HepG2 (cell line): ENCODE results near the gene RUSC1. TPM values are rescaled to one million over a fixed set of nuclear protein-coding genes. Genes with fewer than 3 reads are reported as not detected.

Experiments used
- BORCS8-MEF2B ChIP-seq: sonication (generic); formaldehyde crosslinking; IDR thresholded peaks from 2 replicates; pipeline ENCODE4 v1.8.0; 2022; ENCODE audit warnings: mild to moderate bottlenecking, missing genetic modification reagents
- CAMTA2 ChIP-seq: sonication (generic); formaldehyde crosslinking; IDR thresholded peaks from 2 replicates; pipeline ENCODE4 v1.4.0; 2020; ENCODE audit warnings: mild to moderate bottlenecking, missing genetic modification reagents, borderline replicate concordance
- CENPT ChIP-seq: sonication (generic); formaldehyde crosslinking; IDR thresholded peaks from 2 replicates; pipeline ENCODE4 v1.8.0; 2022; ENCODE audit warnings: low read depth, mild to moderate bottlenecking, moderate library complexity, missing genetic modification reagents
- CHCHD3 ChIP-seq: sonication (generic); formaldehyde crosslinking; IDR thresholded peaks from 2 replicates; pipeline ENCODE4 v1.8.0; 2022; ENCODE audit warnings: mild to moderate bottlenecking, missing genetic modification reagents, moderate library complexity
- FUBP1 ChIP-seq: sonication (generic); formaldehyde crosslinking; IDR thresholded peaks from 2 replicates; pipeline ENCODE4 v1.5.1; 2020; ENCODE audit warnings: missing genetic modification reagents, mild to moderate bottlenecking, borderline replicate concordance
- HDAC2 ChIP-seq: sonication (generic); formaldehyde crosslinking; IDR thresholded peaks from 2 replicates; pipeline ENCODE4 v1.4.0; 2020; ENCODE audit warnings: missing genetic modification reagents
- HNRNPK ChIP-seq: fragments of 200-400 bp; formaldehyde crosslinking; IDR thresholded peaks from 2 replicates; pipeline ENCODE4 v1.6.1; 2018; ENCODE audit warnings: low read length, low read depth, moderate library complexity, mild to moderate bottlenecking; ENCODE audit not compliant: poor library complexity, severe bottlenecking
- IRF1 ChIP-seq: sonication (generic); formaldehyde crosslinking; IDR thresholded peaks from 2 replicates; pipeline ENCODE4 v1.4.0; 2020; ENCODE audit warnings: low read depth, mild to moderate bottlenecking, missing genetic modification reagents
- IRX3 ChIP-seq: sonication (generic); formaldehyde crosslinking; IDR thresholded peaks from 2 replicates; pipeline ENCODE4 v1.8.1; 2023; ENCODE audit warnings: mild to moderate bottlenecking, low read depth, missing genetic modification reagents, borderline replicate concordance
- MAX ChIP-seq: IDR thresholded peaks from 2 replicates; pipeline ENCODE4 v1.6.1; 2012; ENCODE audit warnings: inconsistent platforms
- MED13 ChIP-seq: sonication (generic); formaldehyde crosslinking; IDR thresholded peaks from 2 replicates; pipeline ENCODE4 v1.5.0; 2020; ENCODE audit warnings: missing genetic modification reagents
- NR2F1 ChIP-seq, 2 experiments: fragments of 450-650 bp in 1 of 2; formaldehyde crosslinking in 1 of 2; IDR thresholded peaks; 2 replicates each; pipeline versions ENCODE4 v1.5.0 to v1.6.1; 2016 to 2020; ENCODE audit warnings: mild to moderate bottlenecking in 1 of 2, missing compliant biosample characterization in 1 of 2, missing genetic modification reagents in 1 of 2, moderate library complexity in 1 of 2
- PCBP1 ChIP-seq: fragments of 200-400 bp; formaldehyde crosslinking; IDR thresholded peaks from 2 replicates; pipeline ENCODE4 v1.6.1; 2017; ENCODE audit warnings: mild to moderate bottlenecking, low read depth, low read length, borderline replicate concordance
- PHF21A ChIP-seq: sonication (generic); formaldehyde crosslinking; IDR thresholded peaks from 2 replicates; pipeline ENCODE4 v1.5.0; 2020; ENCODE audit warnings: mild to moderate bottlenecking, missing genetic modification reagents
- SIX4 ChIP-seq: sonication (generic); formaldehyde crosslinking; IDR thresholded peaks from 2 replicates; pipeline ENCODE4 v1.4.0; 2020; ENCODE audit warnings: missing genetic modification reagents
- TFDP2 ChIP-seq: sonication (generic); formaldehyde crosslinking; IDR thresholded peaks from 2 replicates; pipeline ENCODE4 v1.4.0; 2020; ENCODE audit warnings: missing genetic modification reagents
- ZBTB7A ChIP-seq: sonication (generic); formaldehyde crosslinking; IDR thresholded peaks from 2 replicates; pipeline ENCODE4 v1.8.0; 2022; ENCODE audit warnings: mild to moderate bottlenecking, missing genetic modification reagents
- ZC3H13 ChIP-seq: sonication (generic); formaldehyde crosslinking; IDR thresholded peaks from 2 replicates; pipeline ENCODE4 v1.8.1; 2023; ENCODE audit warnings: mild to moderate bottlenecking, missing genetic modification reagents, moderate library complexity
- ZFP36L1 ChIP-seq: sonication (generic); formaldehyde crosslinking; IDR thresholded peaks from 2 replicates; pipeline ENCODE4 v1.8.0; 2022; ENCODE audit warnings: mild to moderate bottlenecking, missing genetic modification reagents, moderate library complexity
- ZNF225 ChIP-seq: sonication (generic); formaldehyde crosslinking; IDR thresholded peaks from 2 replicates; pipeline ENCODE4 v1.4.0; 2020; ENCODE audit warnings: mild to moderate bottlenecking, missing genetic modification reagents
- ZNF441 ChIP-seq: sonication (generic); formaldehyde crosslinking; IDR thresholded peaks from 2 replicates; pipeline ENCODE4 v1.7.0; 2021; ENCODE audit warnings: missing genetic modification reagents, borderline replicate concordance
- ZNF512B ChIP-seq: sonication (generic); formaldehyde crosslinking; IDR thresholded peaks from 2 replicates; pipeline ENCODE4 v1.5.1; 2020; ENCODE audit warnings: missing genetic modification reagents, mild to moderate bottlenecking, borderline replicate concordance
- ZNF776 ChIP-seq: sonication (generic); formaldehyde crosslinking; IDR thresholded peaks from 2 replicates; pipeline ENCODE4 v1.4.0; 2020; ENCODE audit warnings: mild to moderate bottlenecking, missing genetic modification reagents
- ZSCAN12 ChIP-seq: sonication (generic); formaldehyde crosslinking; IDR thresholded peaks from 2 replicates; pipeline ENCODE4 v1.9.0; 2021; ENCODE audit warnings: mild to moderate bottlenecking, missing genetic modification reagents
- polyA plus RNA-seq, 8 experiments: library from polyadenylated mRNA; depleted of rRNA in 3 of 8; stranded (reverse) in 7 of 8; unstranded in 1 of 8; fragments of >200 nt; fragmentation: Illumina TruSeq in 4 of 8; extraction: Trizol in 4 of 8; gene quantifications; 2 replicates each; pipeline versions ENCODE4 v1.2.1 to v1.2.3, GENCODE V29; 2011 to 2016; ENCODE audit warnings: low read depth in 4 of 8, missing spikeins in 1 of 8, mixed read lengths in 1 of 8; ENCODE audit not compliant: insufficient read depth in 1 of 8
- total RNA-seq, 5 experiments: library from RNA; depleted of rRNA; stranded (reverse); fragments of >200 nt; fragmentation: Illumina TruSeq; extraction: Trizol; gene quantifications; 2 replicates each; pipeline ENCODE4 v1.2.3, GENCODE V29; 2016; ENCODE audit warnings: low read depth in 1 of 5

Gene RUSC1
- total and polyA plus RNA-seq, 2 of the 13 experiments (the other 11 are each of a cell fraction or from before 2014, with no cell fraction given): 18.7 to 20.4 TPM

- no peak for TF ChIP-seq MED13 (CRISPR knock-in tag)
- no peak for TF ChIP-seq ZNF225 (CRISPR knock-in tag)
- no peak for TF ChIP-seq ZC3H13 (CRISPR knock-in tag)
- TF ChIP-seq BORCS8-MEF2B (CRISPR knock-in tag): no peak
- TF ChIP-seq PCBP1: no peak
- TF ChIP-seq CENPT (CRISPR knock-in tag): no peak
- TF ChIP-seq TFDP2 (CRISPR knock-in tag): no peak
- TF ChIP-seq ZNF776 (CRISPR knock-in tag): no peak
- no peak for TF ChIP-seq ZSCAN12 (CRISPR knock-in tag)
- no peak for TF ChIP-seq IRX3 (CRISPR knock-in tag)
- TF ChIP-seq ZFP36L1 (CRISPR knock-in tag): no peak
- TF ChIP-seq HNRNPK: no peak
- TF ChIP-seq IRF1: no peak
- TF ChIP-seq CAMTA2 (CRISPR knock-in tag): no peak
- no peak for TF ChIP-seq FUBP1 (CRISPR knock-in tag)
- TF ChIP-seq ZNF441 (CRISPR knock-in tag): 0 out of 2 replicates have a peak, but pooled peaks have one; percentile 52
- TF ChIP-seq ZBTB7A (CRISPR knock-in tag): no peak
- TF ChIP-seq HDAC2: no peak
- TF ChIP-seq ZNF512B: no peak
- TF ChIP-seq SIX4 (CRISPR knock-in tag): no peak
- TF ChIP-seq PHF21A (CRISPR knock-in tag): no peak
- no peak for TF ChIP-seq CHCHD3 (CRISPR knock-in tag)
- TF ChIP-seq MAX: 0 out of 2 replicates have a peak, but pooled peaks have one; percentile 2
- no peak for TF ChIP-seq NR2F1 (CRISPR knock-in tag; IDR thresholded peaks at IDR 0.05)
Measured at GRCh38 chr1:155323729-155324036, 3.0 kb downstream of the RUSC1 start (continued).
